AG09309 (cell line): Measurements from ENCODE around the gene SLFN12L.
"Not testable (repeated sequence)": the region's sequence is repeated elsewhere in the genome, so short reads cannot be mapped to it uniquely, and the experiment has no call there.

Experiments
- DNase-seq: peaks from one replicate; pipeline ENCODE4 v3.0.0-alpha.2; 2010; ENCODE audit warnings: low read depth
- H3K4me3 ChIP-seq: 2 replicates; pipeline ENCODE4 v1.5.1; 2011; ENCODE audit warnings: mild to moderate bottlenecking, low read depth, low read length, moderate library complexity; ENCODE audit not compliant: control insufficient read depth
- TF ChIP-seq, protein P1 (sequence below): IDR thresholded peaks from 2 replicates; pipeline ENCODE4 v1.5.1; 2011; ENCODE audit warnings: mild to moderate bottlenecking, low read depth, low read length, inconsistent platforms; ENCODE audit not compliant: insufficient read depth, control insufficient read depth; ENCODE audit errors: missing control alignments

SLFN12L gene

DNA sequence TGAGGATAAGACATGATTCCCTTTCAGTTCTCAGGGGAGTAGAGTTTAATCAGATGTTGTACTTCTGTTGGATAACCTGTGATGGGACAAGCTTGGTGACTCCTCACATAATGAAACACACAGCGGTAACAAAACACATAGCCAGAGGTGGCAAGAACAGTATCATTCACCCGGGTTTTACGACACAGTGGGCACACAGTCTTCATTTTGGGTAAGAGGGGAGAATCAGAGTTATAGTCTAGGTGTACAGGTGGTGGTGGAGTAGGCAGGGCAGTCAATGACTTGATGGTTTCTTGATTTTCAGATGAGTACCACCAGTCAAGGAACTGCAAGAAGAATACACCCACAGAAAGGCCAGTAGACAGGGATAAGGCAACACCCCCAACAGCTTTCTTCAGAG is 38.3 kb upstream of the SLFN12L start:
- no peak overlapping the region for H3K4me3 ChIP-seq
- TF ChIP-seq, protein P1, sequence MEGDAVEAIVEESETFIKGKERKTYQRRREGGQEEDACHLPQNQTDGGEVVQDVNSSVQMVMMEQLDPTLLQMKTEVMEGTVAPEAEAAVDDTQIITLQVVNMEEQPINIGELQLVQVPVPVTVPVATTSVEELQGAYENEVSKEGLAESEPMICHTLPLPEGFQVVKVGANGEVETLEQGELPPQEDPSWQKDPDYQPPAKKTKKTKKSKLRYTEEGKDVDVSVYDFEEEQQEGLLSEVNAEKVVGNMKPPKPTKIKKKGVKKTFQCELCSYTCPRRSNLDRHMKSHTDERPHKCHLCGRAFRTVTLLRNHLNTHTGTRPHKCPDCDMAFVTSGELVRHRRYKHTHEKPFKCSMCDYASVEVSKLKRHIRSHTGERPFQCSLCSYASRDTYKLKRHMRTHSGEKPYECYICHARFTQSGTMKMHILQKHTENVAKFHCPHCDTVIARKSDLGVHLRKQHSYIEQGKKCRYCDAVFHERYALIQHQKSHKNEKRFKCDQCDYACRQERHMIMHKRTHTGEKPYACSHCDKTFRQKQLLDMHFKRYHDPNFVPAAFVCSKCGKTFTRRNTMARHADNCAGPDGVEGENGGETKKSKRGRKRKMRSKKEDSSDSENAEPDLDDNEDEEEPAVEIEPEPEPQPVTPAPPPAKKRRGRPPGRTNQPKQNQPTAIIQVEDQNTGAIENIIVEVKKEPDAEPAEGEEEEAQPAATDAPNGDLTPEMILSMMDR, result no peak
- DNase-seq, result no peak

- TF ChIP-seq, protein P1, result no peak
Measured at GRCh38 chr17:35569405-35569804, 31.9 kb upstream of the SLFN12L start.

DNA sequence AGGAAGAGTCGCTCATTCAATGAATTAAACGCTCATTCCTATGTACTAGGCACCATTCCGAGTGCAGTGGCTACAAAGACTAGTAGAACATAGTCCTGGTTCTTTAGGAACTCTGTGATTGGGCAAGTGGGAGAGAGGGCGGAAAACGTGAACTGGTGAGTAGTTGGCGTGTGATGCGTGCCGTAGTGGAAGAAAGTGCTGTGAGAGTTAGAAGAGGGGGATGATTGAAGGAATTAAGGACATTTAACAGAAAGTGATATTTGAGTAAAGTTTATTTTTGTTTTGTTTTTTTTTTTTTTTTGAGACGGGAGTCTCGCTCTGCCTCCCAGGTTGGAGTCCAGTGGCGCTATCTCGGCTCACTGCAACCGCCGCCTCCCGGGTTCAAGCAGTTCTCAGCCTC is 31.1 kb upstream of the SLFN12L start:
- peak overlapping the region; percentile 81 for H3K4me3 ChIP-seq
- TF ChIP-seq, protein P1, result no peak
- DNase-seq, result no peak

More at GRCh38 chr17:35569405-35569804, 31.9 kb upstream of the SLFN12L start:
- no peak overlapping the region for H3K4me3 ChIP-seq
- DNase-seq, result no peak

DNA sequence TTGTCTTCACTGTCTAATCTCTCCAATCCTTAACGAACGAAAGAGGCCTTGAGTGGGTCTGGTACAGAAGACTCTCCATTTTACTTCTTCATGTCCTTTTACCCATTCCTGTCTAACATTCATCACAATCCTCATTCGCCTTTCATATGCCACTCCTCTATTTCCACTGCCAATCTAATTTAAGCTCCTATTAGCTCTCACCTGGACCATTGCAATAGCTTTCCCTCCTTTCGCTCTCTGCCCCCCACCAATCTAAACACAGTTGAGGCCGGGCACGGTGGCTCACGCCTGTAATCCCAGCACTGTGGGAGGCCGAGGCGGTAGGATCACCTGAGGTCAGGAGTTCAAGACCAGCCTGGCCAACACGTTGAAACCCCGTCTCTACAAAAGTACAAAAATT is 29.5 kb upstream of the SLFN12L start:
- H3K4me3 ChIP-seq, result no peak overlapping the region
- no peak for DNase-seq
- TF ChIP-seq, protein P1, result no peak

DNA sequence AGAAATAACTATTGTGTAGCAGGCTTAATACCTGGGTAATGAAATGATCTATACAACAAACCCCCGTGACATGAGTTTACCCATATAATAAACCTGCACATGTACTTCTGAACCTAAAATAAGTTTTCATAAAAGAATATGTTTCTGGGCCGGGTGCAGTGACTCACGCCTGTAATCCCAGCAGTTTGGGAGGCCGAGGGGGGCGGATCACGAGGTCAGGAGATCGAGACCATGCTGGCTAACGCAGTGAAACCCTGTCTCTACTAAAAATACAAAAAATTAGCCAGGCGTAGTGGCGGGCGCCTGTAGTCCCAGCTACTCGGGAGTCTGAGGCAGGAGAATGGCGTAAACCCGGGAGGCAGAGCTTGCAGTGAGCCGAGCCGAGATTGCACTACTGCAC is 25.7 kb upstream of the SLFN12L start:
- not testable (repeated sequence) for DNase-seq

DNA sequence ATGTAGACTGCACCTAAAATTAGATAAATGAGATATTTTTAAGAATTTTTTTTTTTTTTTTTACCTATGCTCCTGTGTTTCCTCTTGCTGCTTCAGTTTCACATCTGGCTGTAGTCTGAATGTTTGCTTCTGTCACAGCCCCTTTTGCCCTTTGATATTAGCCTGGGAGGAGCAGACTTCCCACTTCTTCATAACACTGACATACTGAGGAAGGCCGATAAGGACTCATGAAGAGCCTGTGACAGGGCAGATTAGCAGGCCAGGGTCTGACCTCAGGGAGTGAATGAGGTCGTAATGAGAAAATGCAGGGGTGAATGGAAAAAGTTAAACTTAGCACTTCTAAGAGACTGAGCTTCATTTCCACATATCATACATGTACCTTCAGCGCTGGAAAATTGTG is 23.2 kb upstream of the SLFN12L start, which contains the start of gene SLFN14:
SLFN14 (minus strand) TSS at position 117 of the 400 bp plus-strand sequence. CDS start 2,757 bp downstream, outside the sequence.
- no peak within 1 kb of the TSS for H3K4me3 ChIP-seq
- TF ChIP-seq, protein P1, result no peak
- DNase-seq, result no peak

More for the DNA sequence above, 25.7 kb upstream of the SLFN12L start:
- H3K4me3 ChIP-seq, result not testable (repeated sequence)

- DNase-seq, result no peak
- TF ChIP-seq, protein P1, result no peak
- no peak overlapping the region for H3K4me3 ChIP-seq
Measured at GRCh38 chr17:35559495-35560210, 22.2 kb upstream of the SLFN12L start.
